Tibial nerve (tissue), 4 donors: Measurements from ENCODE around the gene TMEFF2. TPM values are rescaled to one million over a fixed set of nuclear protein-coding genes. Genes with fewer than 3 reads are reported as not detected.

Experiments used
- DNase-seq, 2 donors: peaks; one replicate each; pipeline ENCODE4 v3.0.0-alpha.2; 2019; ENCODE audit warnings: low spot score in 2 of 2
- H3K27ac ChIP-seq, 4 donors: fragments of 200-600 bp; sonication (generic) in 3 of 4; one replicate each; pipeline ENCODE4 v1.5.1; 2017 to 2019; ENCODE audit warnings: mild to moderate bottlenecking in 1 of 4
- H3K27me3 ChIP-seq, 2 donors: fragments of 200-600 bp; sonication (generic) in 1 of 2; one replicate each; pipeline versions ENCODE4 v1.5.1 to v1.6.0; 2017 to 2019
- H3K36me3 ChIP-seq, 3 donors: fragments of 200-600 bp; sonication (generic); one replicate each; pipeline ENCODE4 v1.5.1; 2018 to 2019
- H3K4me1 ChIP-seq, 4 donors: fragments of 200-600 bp; sonication (generic) in 3 of 4; one replicate each; pipeline ENCODE4 v1.5.1; 2017 to 2019
- H3K4me3 ChIP-seq, 4 donors: fragments of 200-600 bp; sonication (generic) in 3 of 4; one replicate each; pipeline ENCODE4 v1.5.1; 2017 to 2019; ENCODE audit warnings: mild to moderate bottlenecking in 1 of 4, moderate library complexity in 1 of 4
- H3K9me3 ChIP-seq, 4 donors: fragments of 200-600 bp; sonication (generic) in 3 of 4; one replicate each; pipeline ENCODE4 v1.5.1; 2017 to 2019
- EP300 ChIP-seq, 2 donors: sonication (generic); formaldehyde crosslinking; IDR thresholded peaks; one replicate each; pipeline ENCODE4 v1.6.1; 2017; ENCODE audit warnings: antibody characterized with exemption in 2 of 2, mild to moderate bottlenecking in 1 of 2
- POLR2A ChIP-seq, 2 donors: fragments of 450-650 bp; IDR thresholded peaks; one replicate each; pipeline ENCODE4 v1.6.1; 2017; ENCODE audit warnings: antibody characterized with exemption in 2 of 2, mild to moderate bottlenecking in 2 of 2, moderate library complexity in 2 of 2
- WGBS, 2 donors: methylation state at CpG; one replicate each; pipeline ENCODE4 v1.1.5; 2018; 5-methylcytosine and 5-hydroxymethylcytosine counted together
- total RNA-seq, 4 donors: library from RNA; depleted of rRNA; stranded (reverse); fragments of >200 nt; gene quantifications; one replicate each; pipeline ENCODE4 v1.1.0, GENCODE V29; 2016
- TF ChIP-seq, protein P1 (sequence below), 5 experiments: fragments of 200-600 bp in 3 of 5; fragments of 450-650 bp in 2 of 5; sonication (generic) in 3 of 5; IDR thresholded peaks; one replicate each; pipeline ENCODE4 v1.5.1; 2016 to 2019; ENCODE audit warnings: antibody characterized with exemption in 5 of 5, mild to moderate bottlenecking in 3 of 5, moderate library complexity in 2 of 5

The TMEFF2 gene
- total RNA-seq, 4 donors from 2014 or later = not detected

DNA sequence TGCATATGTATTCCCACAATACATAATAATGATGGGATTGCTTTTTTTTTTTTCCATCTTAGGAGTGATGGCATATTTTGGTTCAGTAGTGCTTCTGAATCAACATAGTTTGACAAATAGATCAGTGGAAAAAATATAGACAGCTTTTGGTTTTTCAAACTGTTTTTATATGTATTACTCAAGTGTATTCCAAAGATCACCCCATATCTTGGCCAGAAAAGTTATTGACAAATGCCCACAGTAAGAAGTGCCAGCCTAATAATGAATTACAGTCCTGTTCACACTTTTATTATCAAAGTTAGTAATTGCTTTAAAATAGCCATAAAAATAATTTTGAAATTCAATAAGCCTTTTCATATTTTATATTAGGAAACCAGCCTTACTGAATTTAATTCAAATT, 95.0 kb downstream of the TMEFF2 start:
- Histone ChIP-seq H3K9me3 (no peaks in the 10 kb centered on the region), H3K27me3 (no peaks in the 10 kb centered on the region), H3K36me3 (no peaks in the 10 kb centered on the region), H3K27ac (no peak overlapping the region), H3K4me3 (no peak overlapping the region), H3K4me1 (no peaks in the 10 kb centered on the region)
- TF ChIP-seq EP300 (IDR thresholded peaks at IDR 0.05) (no peak), POLR2A (IDR thresholded peaks at IDR 0.05) (no peak)
- TF ChIP-seq, protein P1, sequence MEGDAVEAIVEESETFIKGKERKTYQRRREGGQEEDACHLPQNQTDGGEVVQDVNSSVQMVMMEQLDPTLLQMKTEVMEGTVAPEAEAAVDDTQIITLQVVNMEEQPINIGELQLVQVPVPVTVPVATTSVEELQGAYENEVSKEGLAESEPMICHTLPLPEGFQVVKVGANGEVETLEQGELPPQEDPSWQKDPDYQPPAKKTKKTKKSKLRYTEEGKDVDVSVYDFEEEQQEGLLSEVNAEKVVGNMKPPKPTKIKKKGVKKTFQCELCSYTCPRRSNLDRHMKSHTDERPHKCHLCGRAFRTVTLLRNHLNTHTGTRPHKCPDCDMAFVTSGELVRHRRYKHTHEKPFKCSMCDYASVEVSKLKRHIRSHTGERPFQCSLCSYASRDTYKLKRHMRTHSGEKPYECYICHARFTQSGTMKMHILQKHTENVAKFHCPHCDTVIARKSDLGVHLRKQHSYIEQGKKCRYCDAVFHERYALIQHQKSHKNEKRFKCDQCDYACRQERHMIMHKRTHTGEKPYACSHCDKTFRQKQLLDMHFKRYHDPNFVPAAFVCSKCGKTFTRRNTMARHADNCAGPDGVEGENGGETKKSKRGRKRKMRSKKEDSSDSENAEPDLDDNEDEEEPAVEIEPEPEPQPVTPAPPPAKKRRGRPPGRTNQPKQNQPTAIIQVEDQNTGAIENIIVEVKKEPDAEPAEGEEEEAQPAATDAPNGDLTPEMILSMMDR (IDR thresholded peaks at IDR 0.05) = no peak
- DNase-seq = no peak

- H3K4me3 ChIP-seq = no peak overlapping the region
- 69 to 76% methylated on average over 2 of the region's 2 CpGs for WGBS, 2 donors
Measured at GRCh38 chr2:192098814-192099491, 95.8 kb downstream of the TMEFF2 start.

DNA sequence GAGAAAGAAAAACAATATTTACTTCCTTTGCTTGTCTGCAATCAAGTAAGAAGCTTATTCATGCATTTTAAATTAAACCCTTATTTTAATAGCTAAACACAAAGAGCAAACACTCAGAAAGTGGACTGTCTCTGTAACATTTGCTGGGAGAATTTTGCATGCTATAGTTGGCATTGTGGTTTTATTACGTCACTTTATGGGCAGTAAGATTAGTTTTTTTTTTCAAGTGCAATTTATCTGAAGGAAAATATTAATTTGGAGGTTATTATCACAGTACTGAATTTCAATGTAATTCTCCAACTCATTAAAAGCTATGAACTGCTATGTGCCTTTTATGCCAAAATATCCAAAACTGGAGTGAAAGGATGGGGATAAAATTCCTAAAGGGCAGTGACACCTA, 103.3 kb downstream of the TMEFF2 start:
- no peak for DNase-seq
- H3K4me1 ChIP-seq = no peaks in the 10 kb centered on the region
- TF ChIP-seq, protein P1 (IDR thresholded peaks at IDR 0.05) = no peak
- no peak for TF ChIP-seq POLR2A (IDR thresholded peaks at IDR 0.05)
- no peak for TF ChIP-seq EP300 (IDR thresholded peaks at IDR 0.05)
- no peaks in the 10 kb centered on the region for H3K27me3 ChIP-seq
- WGBS, 2 donors = 51 to 61% methylated on average over 1 of the region's 1 CpG
- H3K36me3 ChIP-seq = no peaks in the 10 kb centered on the region
- H3K9me3 ChIP-seq = no peaks in the 10 kb centered on the region
- no peak overlapping the region for H3K4me3 ChIP-seq
- H3K27ac ChIP-seq = no peak overlapping the region

More at GRCh38 chr2:192098814-192099491, 95.8 kb downstream of the TMEFF2 start:
- Histone ChIP-seq H3K27me3 (no peaks in the 10 kb centered on the region), H3K4me1 (no peaks in the 10 kb centered on the region), H3K9me3 (no peaks in the 10 kb centered on the region), H3K36me3 (no peaks in the 10 kb centered on the region), H3K27ac (no peak overlapping the region)
- no peak for DNase-seq
- TF ChIP-seq, protein P1 (IDR thresholded peaks at IDR 0.05) = no peak
- TF ChIP-seq POLR2A (IDR thresholded peaks at IDR 0.05) (no peak), EP300 (IDR thresholded peaks at IDR 0.05) (no peak)

GRCh38 chr2:192090911-192091310, 103.8 kb downstream of the TMEFF2 start:
- Histone ChIP-seq H3K9me3 (no peaks in the 10 kb centered on the region), H3K4me3 (no peak overlapping the region), H3K27ac (no peak overlapping the region), H3K36me3 (no peaks in the 10 kb centered on the region), H3K4me1 (no peaks in the 10 kb centered on the region), H3K27me3 (no peaks in the 10 kb centered on the region)
- WGBS, 2 donors = 41 to 45% methylated on average over 7 of the region's 7 CpGs
- DNase-seq = no peak
- TF ChIP-seq EP300 (IDR thresholded peaks at IDR 0.05) = no peak
- TF ChIP-seq, protein P1 (IDR thresholded peaks at IDR 0.05) = no peak
- no peak for TF ChIP-seq POLR2A (IDR thresholded peaks at IDR 0.05)

GRCh38 chr2:192087398-192087958, 107.3 kb downstream of the TMEFF2 start:
- Histone ChIP-seq H3K36me3 (no peaks in the 10 kb centered on the region), H3K4me1 (no peaks in the 10 kb centered on the region), H3K4me3 (no peak overlapping the region), H3K27me3 (no peaks in the 10 kb centered on the region), H3K27ac (no peak overlapping the region), H3K9me3 (no peaks in the 10 kb centered on the region)
- DNase-seq = no peak
- WGBS, 2 donors = 38 to 42% methylated on average over 4 of the region's 4 CpGs
- no peak for TF ChIP-seq EP300 (IDR thresholded peaks at IDR 0.05)
- no peak for TF ChIP-seq POLR2A (IDR thresholded peaks at IDR 0.05)
- TF ChIP-seq, protein P1 (IDR thresholded peaks at IDR 0.05) = no peak
